GM19455 (cell line): Measurements from ENCODE around the gene ZAP70.
A peak's percentile ranks its signal among the peaks of the same experiment; 100 is the strongest.
"Not testable (repeated sequence)": the region's sequence is repeated elsewhere in the genome, so short reads cannot be mapped to it uniquely, and the experiment has no call there.

Source experiments
- ATAC-seq: cut with Tn5 transposase; IDR thresholded peaks from one replicate; pipeline ENCODE4 v1.9.1; 2021; ENCODE audit not compliant: unreplicated experiment

Gene ZAP70

DNA sequence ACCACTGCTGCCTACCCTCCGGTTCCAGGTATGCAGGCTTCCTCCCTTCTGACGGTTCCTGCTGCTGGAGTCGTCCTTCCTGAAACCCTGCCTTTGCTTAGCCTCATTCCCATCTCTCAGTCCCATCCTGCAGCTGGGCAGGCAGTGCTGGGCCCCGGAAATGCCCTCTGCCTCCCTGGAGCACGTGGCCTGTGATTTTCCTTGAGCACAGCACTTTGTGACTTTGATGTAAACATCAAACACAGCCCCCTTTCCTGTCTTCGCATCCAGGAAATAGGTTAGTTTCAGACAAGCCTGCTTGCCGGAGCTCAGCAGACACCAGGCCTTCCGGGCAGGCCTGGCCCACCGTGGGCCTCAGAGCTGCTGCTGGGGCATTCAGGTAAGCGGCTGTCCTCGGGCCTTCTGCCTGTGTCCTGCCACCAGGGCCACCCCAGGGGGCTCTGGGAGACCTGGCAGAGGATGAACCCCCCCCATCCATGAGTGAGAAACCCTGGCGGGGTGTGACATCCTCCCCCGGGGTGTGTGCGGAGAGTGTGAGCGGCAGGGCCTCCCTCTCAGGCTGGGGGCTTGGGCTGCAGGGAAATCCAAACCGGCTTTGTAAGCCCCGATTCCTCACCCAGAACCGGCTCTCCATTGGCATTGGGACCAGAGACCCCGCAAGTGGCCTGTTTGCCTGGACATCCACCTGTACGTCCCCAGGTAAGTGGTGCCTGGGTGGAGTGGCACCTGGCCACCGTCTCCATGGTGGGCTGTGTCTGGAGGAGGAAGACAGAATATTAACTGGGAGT lies at the start of gene ZAP70:
Gene ZAP70 (plus strand): TSS at position 281 of the 788 bp plus-strand sequence. CDS start 10,461 bp downstream, outside the sequence.
- ATAC-seq, result no peak

DNA sequence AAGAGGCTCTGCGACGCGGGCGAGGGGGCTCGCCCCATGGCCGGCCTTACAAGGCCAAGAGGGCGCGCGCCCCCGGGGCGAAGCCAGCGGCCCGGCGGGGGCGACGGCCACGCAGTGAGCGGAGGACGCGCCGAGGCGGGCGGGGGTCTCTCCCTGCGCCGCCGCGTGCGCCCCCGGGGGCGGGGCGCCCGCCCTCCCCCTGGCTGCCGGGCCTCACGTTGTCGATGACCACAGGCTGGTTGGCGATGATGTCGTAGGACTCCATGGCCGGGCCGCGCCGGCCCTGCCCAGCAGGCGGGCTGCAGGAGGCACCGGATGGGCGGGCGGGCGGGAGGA lies 49.8 kb upstream of the ZAP70 start:
- ATAC-seq, result no peak

DNA sequence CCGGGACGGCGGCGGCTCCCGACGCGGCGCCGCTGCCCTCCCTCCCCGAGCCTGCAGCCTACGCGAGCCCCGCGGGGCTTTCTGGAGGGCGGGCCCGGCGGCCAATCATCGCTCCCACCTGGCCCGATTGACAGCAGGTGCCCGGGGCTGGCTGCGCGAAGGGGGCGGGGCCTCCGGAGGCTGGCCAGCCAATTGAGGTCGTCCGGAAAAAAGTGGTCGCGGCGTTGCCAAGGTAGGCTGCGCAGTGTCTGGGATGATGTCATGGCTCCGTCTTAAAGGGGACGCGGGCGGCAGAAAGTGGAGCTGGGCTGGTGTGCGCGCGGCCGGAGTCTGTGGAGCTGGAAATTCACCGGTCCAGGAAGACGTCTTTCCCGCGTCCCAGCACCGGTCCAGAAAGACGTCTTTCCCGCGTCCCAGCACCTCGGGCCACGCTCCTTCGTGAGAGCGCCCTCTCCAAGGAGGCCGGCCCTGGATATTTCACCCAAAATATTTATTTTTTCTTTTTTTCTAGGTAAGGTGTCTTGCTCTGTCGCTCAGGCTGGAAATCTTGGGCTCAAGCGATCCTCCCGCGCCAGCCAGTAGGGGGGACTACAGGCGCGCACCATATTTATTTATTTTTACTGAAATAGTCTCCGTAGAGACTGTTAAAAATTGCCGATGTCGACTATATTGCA lies 49.3 kb upstream of the ZAP70 start, which contains the start of gene ACTR1B:
Gene ACTR1B (minus strand): TSS at position 83 of the 674 bp plus-strand sequence. CDS start 154 bp downstream, outside the sequence.
- peak; percentile 93 for ATAC-seq

DNA sequence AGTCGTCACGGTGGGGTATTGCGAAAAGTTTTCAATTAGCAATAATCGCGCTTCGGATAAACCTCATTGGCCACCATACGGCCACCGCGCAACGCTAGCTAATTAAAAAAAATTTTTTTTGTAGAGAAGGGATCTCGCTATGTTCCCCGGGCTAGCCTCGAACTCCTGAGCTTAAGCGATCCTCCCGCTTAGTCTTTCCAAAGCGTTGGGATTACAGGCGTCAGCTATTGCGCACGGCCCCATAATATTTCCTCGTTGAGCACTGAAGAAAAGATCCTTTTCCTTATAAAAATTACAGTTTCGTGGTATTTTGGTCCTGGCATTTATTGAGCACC lies 48.8 kb upstream of the ZAP70 start:
- ATAC-seq, result no peak

DNA sequence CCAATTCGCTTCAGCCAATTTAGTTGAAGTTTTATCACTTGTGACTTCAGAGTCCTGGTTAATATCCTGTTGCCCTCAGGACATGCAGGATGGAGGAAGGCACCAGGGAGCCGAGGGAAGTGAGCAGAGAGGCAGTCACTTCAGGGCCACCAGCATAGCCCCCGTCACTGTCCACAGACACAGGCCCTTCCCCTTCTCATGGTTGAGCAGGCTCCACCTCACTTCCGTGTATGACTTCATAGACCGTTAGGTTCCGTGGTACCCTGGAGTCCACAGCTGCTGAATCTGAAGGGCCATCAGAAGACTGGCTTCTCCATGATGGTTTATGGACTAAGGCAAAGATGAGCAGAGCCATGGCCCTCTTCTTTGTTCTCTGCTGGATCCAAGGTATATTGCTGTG lies 43.9 kb upstream of the ZAP70 start, which contains the start of gene C2orf92:
Gene C2orf92 (plus strand): TSS at position 266 of the 400 bp plus-strand sequence. CDS start 76 bp downstream, at position 342.
- ATAC-seq, result no peak

DNA sequence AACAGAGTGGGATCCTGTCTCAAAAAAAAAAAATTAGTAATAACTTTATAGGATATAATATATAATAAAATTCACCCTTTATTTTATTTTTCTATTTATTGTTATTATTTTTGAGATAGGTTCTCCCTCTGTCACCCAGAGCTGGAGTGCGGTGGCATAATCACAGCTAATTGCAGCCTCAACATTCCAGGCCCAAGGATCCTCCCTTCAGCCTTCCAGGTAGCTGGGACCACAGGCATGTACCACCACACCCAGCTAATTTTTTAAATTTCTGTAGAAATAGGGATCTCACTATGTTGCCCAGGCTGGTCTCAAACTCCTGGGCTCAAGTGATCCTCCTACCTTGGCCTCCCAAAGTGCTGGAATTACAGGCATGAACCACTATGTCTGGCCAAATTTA lies 42.9 kb upstream of the ZAP70 start:
- no peak for ATAC-seq

DNA sequence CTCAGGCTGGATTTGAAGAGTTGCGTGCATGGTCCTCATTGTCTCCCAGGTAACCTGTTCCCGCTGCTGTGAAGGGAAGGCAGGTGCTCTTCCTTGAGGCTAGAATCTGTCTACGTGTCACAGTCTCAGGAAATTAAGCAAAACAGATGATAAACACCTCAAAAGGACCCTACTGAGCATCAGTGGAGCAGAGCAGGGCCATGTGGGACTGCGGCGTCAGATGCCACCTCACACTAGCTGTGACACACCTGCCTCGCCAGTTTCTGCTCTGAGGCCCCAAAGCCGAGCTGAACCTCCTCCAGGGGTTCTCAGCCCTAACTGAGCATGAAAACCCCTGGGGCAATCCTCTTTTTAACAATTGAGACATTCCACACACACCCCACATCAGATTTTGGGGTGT lies 41.9 kb upstream of the ZAP70 start:
- no peak for ATAC-seq

DNA sequence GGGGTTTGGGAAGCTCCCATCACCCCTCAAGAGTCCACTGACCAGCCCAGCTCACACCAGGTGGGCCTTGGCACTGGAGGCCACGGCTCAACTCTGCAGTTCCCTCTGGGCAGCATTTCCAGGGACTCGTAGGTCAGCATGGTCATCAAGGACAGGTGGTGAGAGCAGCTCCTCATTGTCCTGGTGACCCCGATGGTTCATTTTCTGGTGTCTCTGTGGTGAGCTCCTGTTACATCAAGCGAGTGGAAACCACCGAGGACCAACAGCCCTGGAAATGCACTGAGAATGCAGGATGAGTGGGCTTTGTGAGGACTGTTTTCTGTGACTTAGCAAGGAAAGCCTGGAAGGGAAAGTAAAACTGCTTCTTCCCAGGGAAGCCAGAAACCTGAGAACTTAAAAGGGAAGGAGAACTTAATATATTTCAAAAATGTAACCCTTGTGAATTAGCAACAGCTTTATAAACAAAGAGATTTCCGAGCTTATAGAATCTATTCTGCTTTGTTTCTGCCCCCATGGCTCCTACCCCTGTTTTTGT lies 40.7 kb upstream of the ZAP70 start:
- not testable (repeated sequence) for ATAC-seq

DNA sequence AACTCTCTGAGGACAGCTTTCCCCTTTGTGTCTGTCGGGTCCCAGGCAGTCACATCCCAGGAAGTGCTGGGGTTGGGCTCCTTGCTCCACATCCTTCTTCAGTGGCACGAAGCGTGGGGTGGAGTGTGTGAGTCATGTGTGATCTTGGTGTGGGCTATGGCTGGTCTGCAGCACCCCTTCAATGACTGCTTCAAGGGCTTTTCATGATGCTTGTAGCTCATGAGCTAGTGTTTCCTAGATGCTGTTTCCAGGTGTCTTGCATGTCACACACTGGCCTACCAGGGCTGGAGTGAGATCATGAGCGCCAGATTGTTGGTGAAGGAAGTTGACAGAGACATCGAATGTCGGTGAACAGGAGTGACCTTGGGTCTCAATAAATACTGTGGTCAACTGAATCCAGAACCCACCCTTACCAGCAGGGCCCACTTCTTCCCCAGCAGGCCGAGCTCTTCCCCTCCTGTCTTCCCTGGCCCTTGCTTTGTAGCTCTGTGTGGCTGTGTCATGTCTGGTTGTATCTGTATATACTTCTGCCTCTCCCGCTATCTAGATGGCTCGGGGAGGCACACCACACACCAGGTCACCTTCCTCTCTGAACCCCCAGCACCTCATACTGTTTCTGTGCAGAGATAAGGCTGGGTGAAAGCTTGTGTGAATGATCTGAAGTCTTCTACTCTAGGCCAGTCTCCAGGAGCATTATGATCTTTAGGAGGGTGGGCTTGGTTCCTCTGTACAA lies 40.0 kb upstream of the ZAP70 start:
- ATAC-seq, result no peak

DNA sequence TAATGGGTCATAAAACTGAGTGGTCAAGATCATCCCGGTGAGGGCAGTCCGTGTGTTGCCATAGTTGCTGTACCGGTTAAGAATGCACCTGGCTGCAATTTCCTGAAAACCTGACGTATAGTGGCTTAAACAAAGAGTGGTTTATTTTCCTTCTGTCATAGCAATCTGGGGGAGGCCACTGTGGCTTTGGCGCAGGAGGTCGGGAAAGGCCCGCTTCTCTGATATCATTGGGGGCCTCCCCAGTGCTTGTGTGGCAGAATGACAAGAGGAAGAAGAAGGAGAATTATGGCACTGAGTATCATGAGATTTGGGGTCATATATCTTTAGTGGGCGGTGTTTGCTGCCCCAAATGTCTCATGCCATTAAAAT lies 39.5 kb upstream of the ZAP70 start:
- ATAC-seq, result no peak

DNA sequence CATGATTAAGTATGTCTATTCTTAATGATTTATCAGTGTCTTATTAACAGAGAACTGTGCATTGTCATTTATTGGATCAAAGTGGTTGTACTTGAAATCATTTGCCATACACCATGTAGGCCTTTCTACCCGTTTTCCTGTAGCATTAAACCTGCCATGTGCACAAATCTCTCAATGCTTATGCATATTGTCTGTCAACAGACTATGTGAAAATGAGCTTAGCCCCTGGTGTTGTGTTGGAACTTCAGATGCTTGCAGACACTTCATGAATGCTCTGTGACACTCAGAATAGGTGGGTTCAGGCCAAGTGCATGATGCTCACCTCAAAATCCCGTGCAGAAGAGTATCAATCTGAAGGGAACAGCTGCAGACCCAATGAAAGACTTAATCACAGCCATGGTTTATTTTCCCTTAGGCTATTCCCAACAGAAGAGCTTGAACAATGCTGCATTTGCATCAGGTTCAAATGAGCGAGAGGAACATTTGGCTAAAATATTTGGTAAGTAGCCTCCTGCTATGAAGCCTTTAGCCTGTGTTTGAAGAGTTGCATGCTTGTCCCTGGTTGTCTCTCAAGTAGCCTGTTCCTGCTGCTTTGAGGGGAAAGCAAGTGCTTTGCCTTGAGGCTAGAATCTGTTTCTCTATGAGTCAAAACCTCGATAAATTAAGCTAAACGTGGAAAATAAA lies 37.8 kb upstream of the ZAP70 start:
- ATAC-seq, result no peak

DNA sequence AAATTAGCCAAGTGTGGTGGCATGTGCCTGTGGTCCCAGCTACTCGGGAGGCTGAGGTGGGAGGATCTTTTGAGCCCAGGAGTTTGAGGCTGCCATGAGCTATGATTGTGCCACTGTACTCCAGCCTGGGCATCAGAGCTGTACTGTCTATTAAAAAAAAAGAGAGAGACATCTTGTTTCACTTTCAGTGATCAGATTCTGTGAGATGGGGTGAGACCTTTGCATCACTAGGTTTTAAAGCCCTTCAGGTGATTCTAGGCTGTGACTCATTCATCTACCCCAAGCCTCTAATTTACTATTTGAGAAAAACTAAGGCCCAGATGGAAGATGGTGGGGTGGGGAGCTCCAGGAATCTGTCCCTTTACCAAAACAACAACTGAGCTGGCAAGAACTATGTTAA lies 36.8 kb upstream of the ZAP70 start:
- ATAC-seq, result no peak

DNA sequence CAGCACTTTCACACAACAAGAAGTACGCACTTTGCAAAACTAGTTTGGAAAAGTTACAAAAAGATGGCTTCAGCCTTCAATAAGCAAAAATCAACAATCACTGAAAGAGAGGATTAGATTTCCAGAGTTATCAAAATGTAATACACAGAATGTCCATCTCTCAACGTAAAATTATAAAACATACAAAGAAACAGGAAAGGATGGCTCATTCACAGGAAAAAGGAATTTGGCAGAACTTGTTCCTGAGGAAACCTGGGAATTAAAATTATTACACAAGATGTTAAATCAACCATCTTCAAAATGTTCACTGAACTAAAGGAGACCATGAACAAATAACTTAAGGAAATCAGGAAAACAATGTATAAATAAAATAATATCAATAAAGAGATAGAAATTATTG lies 35.9 kb upstream of the ZAP70 start:
- no peak for ATAC-seq

DNA sequence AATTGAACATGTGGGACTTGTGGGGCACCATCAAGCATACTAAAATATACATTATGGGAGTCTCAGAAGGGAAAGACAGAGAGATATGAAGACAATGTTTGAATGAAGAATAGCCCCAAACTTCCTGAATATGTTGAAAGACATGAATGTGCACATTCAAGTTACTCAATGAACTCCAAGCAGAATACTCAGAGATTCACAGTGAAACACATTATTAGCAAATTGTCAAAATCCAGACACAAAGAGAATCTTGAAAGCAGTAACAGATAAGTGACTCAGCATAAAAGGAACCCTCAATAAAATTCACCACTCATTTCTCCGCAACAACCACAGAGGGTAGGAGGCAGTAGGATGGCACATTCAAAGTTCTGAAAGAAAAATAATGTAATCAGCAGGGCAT lies 35.1 kb upstream of the ZAP70 start:
- ATAC-seq, result no peak

DNA sequence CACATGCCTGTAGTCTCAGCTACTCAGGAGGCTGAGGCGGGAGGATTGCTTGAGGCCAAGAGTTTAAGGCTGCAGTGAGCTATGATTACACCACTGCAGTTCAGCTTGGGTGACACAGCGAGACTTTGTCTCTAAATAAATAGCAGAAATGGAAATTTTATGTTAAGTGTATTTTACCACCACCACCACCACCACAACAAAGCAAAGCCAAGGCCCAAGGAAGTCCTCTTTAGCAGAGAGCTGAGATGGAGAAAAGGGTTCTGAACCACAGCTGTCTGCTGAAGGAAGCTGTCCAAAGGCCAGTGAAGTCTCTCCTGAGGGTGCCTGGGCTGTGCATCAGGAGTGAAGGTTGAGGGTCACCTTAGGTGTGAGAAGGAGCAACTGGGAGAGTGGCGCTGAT lies 26.1 kb upstream of the ZAP70 start:
- not testable (repeated sequence) for ATAC-seq

DNA sequence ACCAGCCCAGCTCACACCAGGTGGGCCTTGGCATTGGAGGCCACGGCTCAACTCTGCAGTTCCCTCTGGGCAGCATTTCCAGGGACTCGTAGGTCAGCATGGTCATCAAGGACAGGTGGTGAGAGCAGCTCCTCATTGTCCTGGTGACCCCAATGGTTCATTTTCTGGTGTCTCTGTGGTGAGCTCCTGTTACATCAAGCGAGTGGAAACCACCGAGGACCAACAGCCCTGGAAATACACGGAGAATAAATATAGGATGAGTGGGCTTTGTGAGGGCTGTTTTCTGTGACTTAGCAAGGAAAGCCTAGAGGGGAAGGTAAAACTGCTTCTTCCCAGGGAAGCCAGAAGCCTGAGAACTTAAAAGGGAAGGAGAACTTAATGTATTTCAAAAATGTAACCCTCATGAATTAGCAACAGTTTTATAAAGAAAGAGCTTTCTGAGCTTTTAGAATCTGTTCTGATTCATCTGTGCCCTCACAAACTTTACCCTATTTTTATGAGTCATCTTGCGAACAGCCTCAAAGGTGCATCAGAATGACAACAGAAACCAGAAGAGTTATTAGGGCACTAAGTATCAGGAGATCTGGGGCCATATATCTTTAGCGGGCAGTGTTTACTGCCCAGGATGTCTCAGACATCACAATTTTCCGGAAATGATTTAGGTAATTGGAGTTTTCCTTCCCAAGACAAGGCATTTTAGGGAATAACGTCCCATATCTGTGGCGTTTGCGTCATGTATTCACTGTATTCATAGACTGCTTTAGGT lies 25.1 kb upstream of the ZAP70 start:
- no peak for ATAC-seq

DNA sequence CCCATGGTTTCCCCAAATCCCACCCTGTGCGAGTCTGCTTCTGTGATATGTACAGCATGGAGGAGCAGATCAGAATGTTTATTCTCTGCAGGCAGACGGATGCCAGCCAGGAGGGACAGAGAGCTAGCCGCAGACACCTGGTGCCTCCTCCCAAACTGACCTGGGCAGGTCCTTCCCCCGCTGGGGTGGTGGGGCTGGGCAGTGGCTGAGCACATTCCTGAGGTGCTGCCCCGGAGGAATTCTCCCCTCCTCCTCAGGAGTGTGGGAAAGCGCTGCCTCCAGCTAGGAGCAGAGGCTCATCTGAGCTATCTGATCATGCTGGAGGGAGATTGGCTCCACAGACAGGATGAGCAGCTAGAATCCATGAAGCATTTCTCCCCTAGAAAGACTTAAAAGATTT lies 22.2 kb upstream of the ZAP70 start:
- no peak for ATAC-seq

DNA sequence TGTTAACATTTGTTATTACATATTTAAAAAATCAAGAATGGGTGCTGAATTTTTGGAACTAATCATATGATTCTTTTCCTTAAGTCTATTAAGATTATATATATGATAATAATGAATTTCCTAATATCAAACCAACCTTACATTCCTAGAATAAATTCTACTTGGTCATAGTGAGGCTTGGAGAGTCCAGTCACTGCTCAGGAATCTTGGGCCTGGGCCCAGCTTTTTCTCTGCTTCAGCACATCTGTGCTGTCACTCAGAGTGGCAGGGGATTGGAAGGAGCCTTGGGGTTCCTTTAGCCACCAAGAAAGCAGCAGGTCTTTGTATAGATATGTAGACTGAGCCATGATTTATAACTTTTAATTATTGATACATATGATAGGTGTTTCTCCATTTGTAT lies 19.9 kb upstream of the ZAP70 start:
- ATAC-seq, result no peak

DNA sequence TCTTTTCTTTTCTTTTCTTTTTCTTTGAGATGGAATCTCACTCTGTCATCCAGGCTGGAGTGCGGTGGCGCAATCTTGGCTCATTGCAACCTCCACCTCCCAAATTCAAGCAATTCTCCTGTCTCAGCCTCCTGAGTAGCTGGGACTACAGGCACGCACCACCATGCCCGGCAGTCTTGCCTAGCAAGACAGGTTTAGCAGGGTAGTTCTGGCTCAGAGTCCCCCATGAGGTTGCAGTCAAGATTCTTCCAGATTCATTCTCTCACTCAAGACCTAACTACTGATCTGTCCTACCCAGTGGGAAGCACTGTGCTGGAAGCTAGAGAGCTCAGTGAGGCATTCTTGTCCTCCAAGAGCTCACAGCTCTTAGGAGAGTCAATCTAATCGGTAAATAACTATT lies 17.6 kb upstream of the ZAP70 start:
- ATAC-seq, result no peak
